GM12878 (cell line): ENCODE measurements around the gene DDAH1. TPM values are rescaled to one million over a fixed set of nuclear protein-coding genes. Genes with fewer than 3 reads are reported as not detected.

ENCODE experiments used
- ELK1 ChIP-seq: IDR thresholded peaks from 2 replicates; pipeline ENCODE4 v1.6.1; 2012; ENCODE audit warnings: low read depth, low read length, improper control_type of control experiment
- IRF3 ChIP-seq: fragments of 450-650 bp; IDR thresholded peaks from 2 replicates; pipeline ENCODE4 v1.6.1; 2014; ENCODE audit warnings: mild to moderate bottlenecking
- PKNOX1 ChIP-seq: fragments of 450-650 bp; IDR thresholded peaks from 2 replicates; pipeline ENCODE4 v1.6.1; 2016; ENCODE audit warnings: mild to moderate bottlenecking
- SP1 ChIP-seq: IDR thresholded peaks from one replicate; pipeline ENCODE4 v1.6.1; 2011; ENCODE audit warnings: low read depth, low read length
- SREBF2 ChIP-seq: IDR thresholded peaks from 2 replicates; pipeline ENCODE4 v1.6.1; 2012; ENCODE audit warnings: mild to moderate bottlenecking, low read length
- SUPT20H ChIP-seq: IDR thresholded peaks from 2 replicates; pipeline ENCODE4 v1.6.1; 2011; ENCODE audit warnings: low read depth, mild to moderate bottlenecking, low read length, moderate library complexity, borderline replicate concordance; ENCODE audit not compliant: control insufficient read depth
- ZBTB40 ChIP-seq: fragments of 450-650 bp; IDR thresholded peaks from 2 replicates; pipeline ENCODE4 v1.6.1; 2016; ENCODE audit warnings: mild to moderate bottlenecking, moderate library complexity, borderline replicate concordance
- polyA plus RNA-seq, 11 experiments: library from polyadenylated mRNA; depleted of rRNA in 4 of 11; unstranded in 6 of 11; stranded (reverse) in 5 of 11; fragments of >200 nt; fragmentation: Nextera tagmentation in 4 of 11; fragmentation: Illumina TruSeq in 1 of 11; extraction: Ambion mirVana in 4 of 11; extraction: Trizol in 1 of 11; gene quantifications; 1 replicate in 1 of 11; 2 replicates in 10 of 11; pipeline versions ENCODE4 v1.2.1 to v1.2.3, GENCODE V29; 2011 to 2016; ENCODE audit warnings: inconsistent platforms in 2 of 11, missing spikeins in 2 of 11, low read depth in 1 of 11
- total RNA-seq, 4 experiments: library from RNA; depleted of rRNA in 3 of 4; stranded (reverse); fragments of >200 nt in 3 of 4; fragmentation: Illumina TruSeq in 1 of 4; extraction: Trizol in 1 of 4; gene quantifications; 2 replicates each; pipeline versions ENCODE4 v1.2.1 to v1.2.3, GENCODE V29; 2013 to 2021

The DDAH1 gene
- total and polyA plus RNA-seq, 10 of the 15 experiments (the other 5 are each of a cell fraction or from before 2014, with no cell fraction given) = 0.07 to 0.88 (median 0.27) TPM; not detected in 6

GRCh38 chr1:85376356-85376755 is 88.6 kb downstream of the DDAH1 start (continued):
- TF ChIP-seq ELK1 (no peak), PKNOX1 (no peak), SUPT20H (no peak), IRF3 (no peak), SP1 (no peak), ZBTB40 (no peak), SREBF2 (no peak)
